ENCODE measurements around the gene TCF12. TPM values are rescaled to one million over a fixed set of nuclear protein-coding genes. Genes with fewer than 3 reads are reported as not detected.

Gene TCF12
- total RNA-seq, 1 donor from 2014 or later = 93.0 TPM

DNA sequence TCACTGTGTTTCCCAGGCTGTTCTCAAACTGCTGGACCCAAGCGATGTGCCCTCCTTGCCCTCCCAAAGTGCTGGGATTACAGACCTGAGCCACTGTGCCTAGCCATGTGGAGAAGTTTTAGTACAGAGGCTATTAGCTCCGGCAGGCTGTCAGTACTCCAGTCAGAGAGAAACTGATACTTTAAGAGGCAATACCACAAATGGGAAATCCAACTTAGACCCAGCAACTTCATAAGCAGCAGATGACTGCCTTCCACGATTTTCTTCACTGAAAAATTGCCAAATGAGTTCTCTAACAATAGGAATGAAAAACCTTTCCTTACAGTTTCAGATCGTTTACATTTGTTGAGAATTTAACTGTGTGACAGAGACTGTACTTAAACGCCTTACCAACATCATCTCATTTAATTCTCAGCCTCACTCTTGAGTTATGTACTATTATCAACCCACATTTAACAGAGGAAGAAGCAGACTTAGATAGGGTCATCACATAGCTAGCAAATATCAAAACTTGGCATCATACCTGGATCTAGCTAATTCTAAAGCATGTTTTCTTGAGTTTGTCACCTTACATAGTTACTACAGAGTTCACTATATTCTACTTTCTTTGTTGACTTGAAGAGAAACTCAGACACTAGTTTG lies 127.4 kb downstream of the TCF12 start:
- H3K27me3 ChIP-seq (ENCODE audit: low read depth) = no peaks in the 10 kb centered on the region
- H3K27ac ChIP-seq = no peak overlapping the region
- H3K36me3 ChIP-seq = no peaks in the 10 kb centered on the region
- H3K4me3 ChIP-seq = no peak overlapping the region
- no peaks in the 10 kb centered on the region for H3K9me3 ChIP-seq
- H3K4me1 ChIP-seq = no peaks in the 10 kb centered on the region
- intact Hi-C loops (cut with DNase I) = no loop called here
- DNase-seq (no peak), ATAC-seq (no peak)
- no peak for TF ChIP-seq CTCF (IDR thresholded peaks at IDR 0.05)

- intact Hi-C loops (cut with DNase I) = no loop called here
- H3K4me3 ChIP-seq = no peak overlapping the region
Measured at GRCh38 chr15:57048930-57049549, 130.6 kb downstream of the TCF12 start.

GRCh38 chr15:57053470-57053869 lies 135.0 kb downstream of the TCF12 start:
- H3K9me3 ChIP-seq = no peaks in the 10 kb centered on the region
- DNase-seq = no peak
- no peak for ATAC-seq
- TF ChIP-seq CTCF (IDR thresholded peaks at IDR 0.05) = no peak
- peaks cover 22% of the 10 kb centered on the region for H3K4me1 ChIP-seq
- H3K27me3 ChIP-seq (ENCODE audit: low read depth) = no peaks in the 10 kb centered on the region
- H3K27ac ChIP-seq = no peak overlapping the region
- no peak overlapping the region for H3K4me3 ChIP-seq
- no peaks in the 10 kb centered on the region for H3K36me3 ChIP-seq
- intact Hi-C loops (cut with DNase I) = no loop called here

More at GRCh38 chr15:57048930-57049549, 130.6 kb downstream of the TCF12 start:
- Histone ChIP-seq H3K4me1 (peaks cover 5% of the 10 kb centered on the region), H3K27me3 (ENCODE audit: low read depth) (no peaks in the 10 kb centered on the region), H3K36me3 (no peaks in the 10 kb centered on the region), H3K27ac (no peak overlapping the region), H3K9me3 (no peaks in the 10 kb centered on the region)
- DNase-seq (no peak), ATAC-seq (no peak)
- TF ChIP-seq CTCF (IDR thresholded peaks at IDR 0.05) = no peak

- Histone ChIP-seq H3K4me3 (no peak overlapping the region), H3K27me3 (ENCODE audit: low read depth) (no peaks in the 10 kb centered on the region), H3K4me1 (peaks cover 22% of the 10 kb centered on the region), H3K36me3 (no peaks in the 10 kb centered on the region), H3K27ac (no peak overlapping the region), H3K9me3 (no peaks in the 10 kb centered on the region)
- intact Hi-C loops (cut with DNase I) = no loop called here
- TF ChIP-seq CTCF (IDR thresholded peaks at IDR 0.05) = no peak
- DNase-seq (no peak), ATAC-seq (no peak)
Measured at GRCh38 chr15:57054204-57054750, 135.8 kb downstream of the TCF12 start.

DNA sequence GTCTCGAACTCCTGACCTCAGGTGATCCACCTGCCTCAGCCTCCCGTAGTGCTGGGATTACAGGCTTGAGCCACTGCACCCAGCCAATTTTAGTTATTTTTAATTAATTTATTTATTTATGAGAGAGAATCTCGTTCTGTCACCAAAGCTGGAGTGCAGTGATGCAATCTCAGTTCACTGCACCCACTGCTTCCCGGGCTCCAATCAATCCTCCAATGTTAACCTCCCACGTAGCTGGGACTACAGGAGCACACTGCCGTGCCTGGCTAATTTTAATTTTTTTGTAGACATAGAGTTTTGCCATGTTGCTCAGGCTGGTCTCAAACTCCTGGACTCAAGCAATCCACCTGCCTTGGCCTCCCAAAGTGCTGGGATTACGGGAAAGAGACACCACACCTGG lies 137.9 kb downstream of the TCF12 start:
- Histone ChIP-seq H3K27ac (no peak overlapping the region), H3K27me3 (ENCODE audit: low read depth) (no peaks in the 10 kb centered on the region), H3K4me1 (peaks cover 22% of the 10 kb centered on the region), H3K4me3 (no peak overlapping the region), H3K9me3 (no peaks in the 10 kb centered on the region), H3K36me3 (no peaks in the 10 kb centered on the region)
- TF ChIP-seq CTCF (IDR thresholded peaks at IDR 0.05) = no peak
- intact Hi-C loops (cut with DNase I) = no loop called here
- DNase-seq (no peak), ATAC-seq (no peak)
